Activated T-helper 2 cell treated with anti-CD3 and anti-CD28 coated beads, Interferon-gamma antibody, Interleukin-2, Interleukin-4, amounts not matched to agents 10 μg/mL and 5 μg/mL and 100 μg/mL, durations not matched to agents 14 hours and 24 hours and 36 hours (primary cell): ENCODE data around the gene ETV2. TPM values are rescaled to one million over a fixed set of nuclear protein-coding genes. Genes with fewer than 3 reads are reported as not detected.
"Not testable (repeated sequence)": the region's sequence is repeated elsewhere in the genome, so short reads cannot be mapped to it uniquely, and the experiment has no call there.

Experiments used
- DNase-seq: peaks from one replicate; pipeline ENCODE4 v3.0.0; 2021; ENCODE audit warnings: low spot score
- H3K27ac Mint-ChIP-seq: one replicate; pipeline ENCODE4 v1.8.0; 2021; ENCODE audit warnings: mixed read lengths
- H3K27me3 Mint-ChIP-seq: one replicate; pipeline ENCODE4 v1.8.0; 2021; ENCODE audit warnings: low read depth, mixed read lengths
- H3K36me3 Mint-ChIP-seq: one replicate; pipeline ENCODE4 v1.8.0; 2021; ENCODE audit warnings: low read depth, mixed read lengths
- H3K4me1 Mint-ChIP-seq: one replicate; pipeline ENCODE4 v1.8.0; 2021; ENCODE audit warnings: low read depth, mixed read lengths
- H3K4me3 Mint-ChIP-seq: one replicate; pipeline ENCODE4 v1.8.0; 2021; ENCODE audit warnings: low read depth, mild to moderate bottlenecking, moderate library complexity, mixed read lengths
- H3K9me3 Mint-ChIP-seq: one replicate; pipeline ENCODE4 v1.8.0; 2021; ENCODE audit warnings: mixed read lengths
- intact Hi-C: fragments of 100-400 bp; cut with micrococcal nuclease; formaldehyde crosslinking; loops from one replicate; pipeline ENCODE4 v1.15.1; 2023
- total RNA-seq: library from RNA; stranded (reverse); gene quantifications from 2 replicates; pipeline ENCODE4 v1.2.3, GENCODE V29; 2022

The ETV2 gene
- total RNA-seq, 1 donor from 2014 or later: 1.0 TPM

DNA sequence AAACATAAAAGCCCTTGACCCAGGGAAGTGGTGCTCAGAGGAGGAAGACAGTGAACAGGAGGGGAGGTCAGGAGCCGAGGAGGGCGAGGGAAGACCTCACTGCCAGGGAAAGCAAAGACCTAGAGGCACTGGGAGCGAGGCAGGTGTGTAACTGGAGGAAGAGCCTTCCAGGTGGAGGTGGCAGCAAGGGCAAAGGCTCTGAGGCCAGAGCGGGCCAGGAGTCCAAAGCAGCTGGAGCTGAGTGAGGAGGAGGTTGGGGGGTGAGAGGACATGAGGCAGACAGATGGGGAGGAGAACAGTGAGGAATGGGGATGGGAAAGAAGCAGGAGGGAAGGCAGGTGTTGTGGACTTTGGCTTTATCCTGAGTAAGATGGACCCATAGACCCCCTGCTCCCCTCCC is 28.4 kb downstream of the ETV2 start:
- intact Hi-C loops: no loop called here
- H3K27ac Mint-ChIP-seq: no peak overlapping the region
- no peaks in the 10 kb centered on the region for H3K9me3 Mint-ChIP-seq
- H3K4me3 Mint-ChIP-seq: no peak overlapping the region
- peaks cover 29% of the 10 kb centered on the region for H3K27me3 Mint-ChIP-seq
- no peak for DNase-seq
- no peaks in the 10 kb centered on the region for H3K36me3 Mint-ChIP-seq
- H3K4me1 Mint-ChIP-seq: peaks cover 13% of the 10 kb centered on the region

DNA sequence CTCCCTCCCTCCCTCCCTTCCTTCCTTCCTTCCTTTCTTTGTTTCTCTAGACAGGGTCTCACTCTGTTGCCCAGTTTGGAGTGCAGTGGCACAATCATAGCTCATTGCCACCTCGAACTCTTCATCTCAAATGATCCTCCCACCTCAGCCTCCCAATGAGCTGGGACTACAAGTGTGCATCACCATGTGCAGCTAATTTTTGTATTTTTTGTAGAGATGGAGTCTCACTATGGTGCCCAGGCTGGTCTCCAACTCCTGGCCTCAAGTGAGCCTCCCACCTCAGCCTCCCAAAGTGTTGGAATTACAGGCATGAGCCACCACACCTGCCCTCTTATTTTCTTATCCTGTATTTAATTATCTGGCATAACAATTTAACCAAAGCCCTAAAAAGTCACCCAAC is 29.1 kb downstream of the ETV2 start:
- Mint-ChIP-seq H3K36me3 (no peaks in the 10 kb centered on the region), H3K27me3 (peaks cover 29% of the 10 kb centered on the region), H3K4me1 (peaks cover 13% of the 10 kb centered on the region), H3K9me3 (no peaks in the 10 kb centered on the region), H3K4me3 (no peak overlapping the region), H3K27ac (no peak overlapping the region)
- no peak for DNase-seq
- intact Hi-C loops: no loop called here

- intact Hi-C loops: loop anchor here (2.0 kb wide), 1 partner anchor 41 kb away; no protein-coding TSS in a partner anchor
- peaks cover 33% of the 10 kb centered on the region for H3K27me3 Mint-ChIP-seq
- H3K4me1 Mint-ChIP-seq: peaks cover 13% of the 10 kb centered on the region
- H3K36me3 Mint-ChIP-seq: no peaks in the 10 kb centered on the region
- H3K4me3 Mint-ChIP-seq: no peak overlapping the region
- no peak overlapping the region for H3K27ac Mint-ChIP-seq
- no peak for DNase-seq
- H3K9me3 Mint-ChIP-seq: no peaks in the 10 kb centered on the region
These were observed 30.3 kb downstream of the ETV2 start for GRCh38 chr19:35671818-35672217.

GRCh38 chr19:35673121-35673804 is 31.7 kb downstream of the ETV2 start:
- H3K4me1 Mint-ChIP-seq: peaks cover 13% of the 10 kb centered on the region
- H3K27ac Mint-ChIP-seq: peak overlapping the region; percentile 63
- peaks cover 36% of the 10 kb centered on the region for H3K27me3 Mint-ChIP-seq
- H3K9me3 Mint-ChIP-seq: no peaks in the 10 kb centered on the region
- H3K4me3 Mint-ChIP-seq: peak overlapping the region; percentile 83
- no peaks in the 10 kb centered on the region for H3K36me3 Mint-ChIP-seq
- peak; percentile 43 for DNase-seq
- intact Hi-C loops: loop anchor here (2.0 kb wide), 1 partner anchor 40 kb away; no protein-coding TSS in a partner anchor

GRCh38 chr19:35675589-35676140 is 34.1 kb downstream of the ETV2 start:
- Mint-ChIP-seq H3K36me3 (no peaks in the 10 kb centered on the region), H3K4me1 (peaks cover 11% of the 10 kb centered on the region), H3K27ac (no peak overlapping the region), H3K27me3 (peaks cover 23% of the 10 kb centered on the region), H3K9me3 (no peaks in the 10 kb centered on the region), H3K4me3 (no peak overlapping the region)
- no peak for DNase-seq
- intact Hi-C loops: no loop called here

DNA sequence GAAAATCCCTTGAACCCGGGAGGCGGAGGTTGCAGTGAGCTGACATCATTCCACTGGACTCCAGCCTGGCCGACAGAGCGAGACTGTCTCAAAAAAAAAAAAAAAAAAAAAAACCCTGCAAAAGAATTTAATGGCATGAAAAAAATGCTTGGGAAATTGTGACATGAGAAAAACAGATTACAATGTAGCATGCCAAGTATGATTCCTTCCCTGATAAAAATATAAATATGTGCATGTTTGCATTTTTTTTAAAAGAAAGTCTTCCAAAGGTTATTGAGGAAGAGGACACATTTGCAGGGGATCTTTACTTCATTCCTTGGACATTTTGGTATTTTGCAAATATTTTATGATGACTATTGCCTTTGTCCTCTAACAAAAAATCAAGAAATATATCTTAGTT is 48.3 kb downstream of the ETV2 start:
- Mint-ChIP-seq H3K4me3 (no peak overlapping the region), H3K36me3 (no peaks in the 10 kb centered on the region), H3K27ac (no peak overlapping the region), H3K4me1 (peaks cover 7% of the 10 kb centered on the region), H3K9me3 (no peaks in the 10 kb centered on the region), H3K27me3 (no peaks in the 10 kb centered on the region)
- intact Hi-C loops: loop anchor here (10.0 kb wide), 1 partner anchor 135 kb away; no protein-coding TSS in a partner anchor
- DNase-seq: no peak

- DNase-seq, H3K36me3 Mint-ChIP-seq, H3K27me3 Mint-ChIP-seq, H3K4me1 Mint-ChIP-seq, H3K9me3 Mint-ChIP-seq, H3K4me3 Mint-ChIP-seq, H3K27ac Mint-ChIP-seq: not testable (repeated sequence)
- intact Hi-C loops: loop anchor here (10.0 kb wide), 1 partner anchor 136 kb away; no protein-coding TSS in a partner anchor
These were observed 49.6 kb downstream of the ETV2 start for GRCh38 chr19:35691106-35691505.

GRCh38 chr19:35692010-35692409 is 50.5 kb downstream of the ETV2 start:
- Mint-ChIP-seq H3K4me1 (peaks cover 11% of the 10 kb centered on the region), H3K9me3 (no peaks in the 10 kb centered on the region), H3K4me3 (no peak overlapping the region), H3K27me3 (no peaks in the 10 kb centered on the region), H3K27ac (no peak overlapping the region), H3K36me3 (no peaks in the 10 kb centered on the region)
- DNase-seq: no peak
- intact Hi-C loops: loop anchor here (10.0 kb wide), 1 partner anchor 137 kb away; no protein-coding TSS in a partner anchor

DNA sequence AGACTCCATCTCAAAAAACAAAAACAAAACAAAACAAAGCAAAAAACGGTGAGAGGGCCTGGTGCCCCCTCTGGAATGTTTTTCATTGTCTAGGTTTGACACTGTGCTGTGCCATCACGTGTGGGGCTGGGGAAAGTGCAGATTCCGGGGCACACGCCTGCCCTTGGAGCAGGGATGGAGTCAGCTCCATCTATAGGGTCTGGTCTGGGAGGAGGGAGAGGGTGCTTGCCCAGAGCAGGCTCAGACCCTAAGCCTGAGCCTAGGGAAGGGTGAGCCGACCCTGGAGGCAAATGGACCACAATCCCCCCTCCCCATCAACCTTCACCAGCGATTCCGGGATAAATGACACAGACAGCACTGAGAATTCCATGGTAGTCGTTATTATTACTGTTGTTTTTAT is 51.9 kb downstream of the ETV2 start:
- intact Hi-C loops: loop anchor here (1.0 to 10.0 kb wide), 3 partner anchors 127 to 238 kb away; no protein-coding TSS in a partner anchor
- Mint-ChIP-seq H3K4me3 (no peak overlapping the region), H3K4me1 (peaks cover 13% of the 10 kb centered on the region), H3K27ac (no peak overlapping the region), H3K9me3 (no peaks in the 10 kb centered on the region), H3K36me3 (no peaks in the 10 kb centered on the region), H3K27me3 (no peaks in the 10 kb centered on the region)
- DNase-seq: no peak

GRCh38 chr19:35693835-35694599 is 52.5 kb downstream of the ETV2 start:
- intact Hi-C loops: loop anchor here (1.0 to 10.0 kb wide), 5 partner anchors 23 to 237 kb away; no protein-coding TSS in a partner anchor
- Mint-ChIP-seq H3K9me3 (no peaks in the 10 kb centered on the region), H3K4me3 (no peak overlapping the region), H3K36me3 (no peaks in the 10 kb centered on the region), H3K27ac (peak overlapping the region; percentile 35), H3K27me3 (no peaks in the 10 kb centered on the region), H3K4me1 (peaks cover 13% of the 10 kb centered on the region)
- DNase-seq: peak; percentile 85
